Measurements from ENCODE around the gene WWOX.
"Not testable (repeated sequence)": the region's sequence is repeated elsewhere in the genome, so short reads cannot be mapped to it uniquely, and the experiment has no call there.

WWOX gene

DNA sequence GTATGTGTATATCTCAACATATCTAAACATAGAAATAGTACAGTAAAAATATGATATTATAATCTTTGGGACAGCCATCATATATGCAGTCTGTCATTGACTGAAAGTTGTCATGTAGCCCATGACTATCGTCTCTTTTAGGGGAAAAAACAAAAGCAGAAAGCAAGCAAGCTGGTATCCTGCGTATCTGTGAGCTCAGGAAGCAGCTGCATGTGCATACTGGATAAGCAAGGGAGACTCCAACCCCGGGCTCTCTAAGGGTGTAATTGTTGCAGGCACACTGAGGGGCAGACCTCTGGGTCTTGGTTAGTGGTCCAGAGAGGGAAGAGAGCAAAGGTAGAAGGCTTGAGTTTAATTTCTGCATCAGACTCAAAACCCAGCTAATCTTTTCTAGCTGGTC is 920.0 kb downstream of the WWOX start:
- DNase-seq (ENCODE audit: extremely low read depth in 1 of 2, low read depth in 1 of 2) = no peak

DNA sequence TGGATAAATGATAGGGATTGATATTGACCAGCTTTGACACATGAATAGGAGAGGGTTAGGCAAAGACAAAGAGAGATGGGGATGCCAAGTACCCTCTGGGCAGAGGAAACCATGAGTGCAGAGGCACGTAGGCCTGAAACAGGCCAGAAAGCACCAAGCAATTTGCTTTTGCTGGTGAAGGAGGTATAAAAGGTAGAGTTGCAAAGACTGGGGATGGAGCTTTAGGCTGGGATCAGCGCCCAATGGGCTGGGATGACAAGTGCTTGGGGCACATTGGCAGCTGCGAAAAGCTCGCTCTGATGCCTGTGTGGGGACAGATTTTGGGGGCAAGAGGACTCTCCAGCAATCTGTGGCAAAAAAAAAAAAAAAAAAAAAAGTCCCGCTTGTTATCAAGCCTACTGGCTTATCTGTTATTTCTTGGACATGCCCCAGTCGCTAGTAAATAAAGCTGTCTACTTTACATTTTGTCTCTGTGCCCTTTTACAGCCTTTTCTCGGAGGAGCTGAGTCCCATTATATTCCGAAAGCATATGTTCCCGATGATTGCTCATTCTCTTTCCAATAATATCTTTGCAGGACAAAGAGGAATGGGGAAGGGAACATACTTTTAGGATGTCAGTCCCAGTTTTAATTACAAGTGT is 922.7 kb downstream of the WWOX start:
- DNase-seq (ENCODE audit: extremely low read depth in 1 of 2, low read depth in 1 of 2) = no peak

DNA sequence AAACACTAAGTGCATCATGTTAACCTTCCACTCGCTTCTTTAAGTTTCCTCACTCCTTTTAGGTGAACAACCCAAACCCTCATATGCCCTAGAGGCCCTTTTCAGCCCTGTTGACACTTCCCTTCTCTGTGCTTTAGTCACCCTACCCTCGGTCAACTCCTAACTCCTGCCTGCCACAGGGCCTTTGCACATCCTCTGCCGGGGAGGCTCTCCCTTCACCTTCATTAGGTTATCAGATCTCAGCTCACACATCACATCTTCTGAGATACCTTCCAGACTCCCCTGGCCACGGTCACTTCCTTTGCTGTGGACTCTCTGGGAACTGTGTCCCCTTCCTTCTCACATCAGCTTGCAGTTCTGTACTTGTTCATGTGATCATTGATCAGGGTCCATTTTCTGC is 926.7 kb downstream of the WWOX start:
- DNase-seq (ENCODE audit: extremely low read depth in 1 of 2, low read depth in 1 of 2) = no peak

DNA sequence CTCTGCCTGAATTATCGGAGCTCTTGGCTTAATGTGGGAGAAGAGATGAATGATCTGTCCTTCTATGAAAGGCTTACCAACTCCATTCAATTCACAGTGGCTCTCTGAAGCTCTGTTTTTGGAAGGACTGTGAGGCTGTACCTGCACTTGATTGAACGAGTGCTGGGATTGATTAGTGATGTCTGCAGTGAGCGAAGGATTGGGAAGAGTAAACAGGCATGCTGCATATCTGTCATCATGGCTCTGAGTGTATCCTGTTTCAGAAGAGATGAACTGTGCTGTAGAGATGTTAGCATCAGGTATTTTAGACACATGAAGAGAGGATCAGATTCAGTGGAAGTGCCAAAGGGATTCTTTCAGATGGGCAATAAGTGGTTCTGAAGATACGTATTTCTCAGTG is 937.1 kb downstream of the WWOX start:
- DNase-seq (ENCODE audit: extremely low read depth in 1 of 2, low read depth in 1 of 2) = no peak

DNA sequence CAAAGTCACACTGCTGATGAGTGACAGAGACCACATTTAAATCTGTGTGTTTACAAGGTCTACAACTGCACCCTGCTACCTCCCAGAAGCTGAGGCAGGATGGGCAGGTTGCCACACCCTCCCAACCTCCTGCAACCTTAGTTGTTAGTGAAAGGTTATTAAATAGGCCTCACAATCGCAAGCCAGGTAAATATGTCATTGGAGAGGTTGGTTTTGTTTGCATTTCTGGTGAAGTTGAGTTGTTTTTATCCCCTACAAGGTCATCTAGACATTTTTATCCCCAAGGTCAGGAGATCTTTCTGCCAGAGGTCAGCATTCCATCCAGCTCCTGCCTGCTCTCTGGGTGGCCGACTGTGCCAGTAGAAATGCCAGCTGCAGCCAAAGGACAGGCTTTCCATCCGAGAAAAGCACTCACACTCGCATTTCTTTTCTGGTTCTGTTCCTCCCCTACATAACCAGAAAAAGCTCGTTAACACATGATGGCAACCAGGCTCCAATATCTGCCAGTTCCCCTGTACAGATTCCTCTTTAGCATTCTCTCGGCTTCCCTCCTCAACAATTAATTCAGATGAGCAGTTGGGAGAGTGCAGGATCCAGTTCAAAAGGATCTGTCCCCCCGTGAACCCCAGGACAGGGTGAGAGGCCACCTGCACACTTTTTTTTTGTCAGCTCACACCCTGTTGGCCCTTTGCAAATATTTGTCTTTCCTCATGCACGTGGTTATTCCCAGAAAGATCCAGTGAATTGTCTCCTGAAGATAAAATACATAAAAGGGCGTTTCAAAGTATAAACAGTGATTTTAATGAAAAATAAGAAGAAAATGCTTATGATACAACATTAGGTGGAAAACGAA is 938.3 kb downstream of the WWOX start:
- DNase-seq (ENCODE audit: extremely low read depth in 1 of 2, low read depth in 1 of 2) = no peak

DNA sequence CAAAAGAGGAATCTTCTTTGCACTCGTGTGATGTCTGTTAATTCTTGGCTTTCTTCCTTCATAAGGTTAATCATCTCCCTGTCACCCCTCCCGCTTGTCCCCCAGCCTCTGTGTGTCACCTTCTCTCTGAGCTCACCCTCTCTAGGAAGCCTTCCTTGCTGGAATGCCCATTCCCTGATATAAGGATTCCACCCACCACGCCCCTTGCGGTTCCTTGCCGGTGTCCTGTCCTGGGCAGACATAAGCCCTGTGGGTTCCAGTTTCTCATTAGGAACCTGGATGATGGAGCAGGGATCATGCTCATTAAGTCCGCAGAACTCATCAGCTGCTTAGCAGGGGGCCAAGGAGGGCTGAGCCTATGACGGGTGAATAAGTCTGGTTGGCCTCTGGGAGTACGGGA is 941.8 kb downstream of the WWOX start:
- no peak for DNase-seq (ENCODE audit: extremely low read depth in 1 of 2, low read depth in 1 of 2)

DNA sequence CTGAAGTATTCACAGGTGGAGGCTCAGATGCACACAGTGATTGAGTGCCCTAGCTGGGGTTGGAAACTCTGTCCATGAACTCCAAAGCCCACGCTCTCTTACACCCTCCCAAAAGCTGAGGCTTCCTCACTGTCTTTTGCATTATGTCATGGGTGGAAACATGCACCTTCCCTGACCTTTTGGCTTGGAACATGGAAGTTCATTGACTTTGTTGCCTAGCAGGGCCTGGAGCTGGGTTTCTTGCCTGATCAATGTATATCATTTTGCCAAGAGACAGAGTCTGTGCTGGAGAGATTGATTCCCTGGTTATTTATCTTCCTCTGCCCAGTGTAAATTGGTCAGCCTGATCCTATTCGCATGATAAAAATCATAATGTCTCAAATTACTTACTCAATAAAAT is 942.7 kb downstream of the WWOX start:
- DNase-seq (ENCODE audit: extremely low read depth in 1 of 2, low read depth in 1 of 2) = no peak

DNA sequence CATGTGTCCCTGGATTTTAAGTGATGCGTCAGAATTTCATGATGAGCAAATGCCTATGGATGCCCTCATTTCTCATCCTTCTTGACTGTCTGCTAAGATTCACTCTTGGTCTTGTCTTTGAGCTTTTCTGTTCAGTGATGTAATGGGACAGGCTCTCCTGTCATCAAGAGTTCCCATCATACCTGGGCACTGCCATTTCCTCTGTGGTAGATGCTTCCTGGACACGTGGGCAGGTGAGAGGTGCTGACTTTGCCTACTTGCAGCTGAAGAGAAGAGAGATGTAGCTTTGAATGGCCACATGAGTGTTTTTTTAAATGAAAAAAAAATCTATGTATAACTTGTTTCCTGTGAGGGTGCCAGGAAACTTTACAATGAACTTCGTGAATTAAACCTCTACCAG is 943.4 kb downstream of the WWOX start:
- peak in 1 of 2 donors; percentile 16 for DNase-seq (ENCODE audit: extremely low read depth in 1 of 2, low read depth in 1 of 2)

DNA sequence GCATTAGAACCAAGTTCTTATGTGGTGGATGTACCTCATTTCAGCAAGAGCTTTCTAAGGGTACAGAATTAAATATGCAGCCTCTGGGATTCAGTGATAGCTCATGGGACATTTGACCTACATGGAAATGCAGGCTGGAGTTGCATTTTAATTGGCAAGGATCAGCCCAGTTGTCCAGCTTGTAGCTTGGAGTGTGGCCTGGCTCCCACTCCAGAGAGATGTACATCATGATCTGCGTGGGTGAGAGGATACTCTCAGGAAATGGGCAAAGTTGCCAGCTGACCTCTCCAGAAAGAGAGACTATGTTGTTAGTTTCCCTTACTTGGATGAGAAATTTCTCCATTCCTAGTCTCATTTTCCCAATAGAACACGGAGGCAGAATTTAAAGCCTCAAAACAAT is 945.7 kb downstream of the WWOX start:
- no peak for DNase-seq (ENCODE audit: extremely low read depth in 1 of 2, low read depth in 1 of 2)

DNA sequence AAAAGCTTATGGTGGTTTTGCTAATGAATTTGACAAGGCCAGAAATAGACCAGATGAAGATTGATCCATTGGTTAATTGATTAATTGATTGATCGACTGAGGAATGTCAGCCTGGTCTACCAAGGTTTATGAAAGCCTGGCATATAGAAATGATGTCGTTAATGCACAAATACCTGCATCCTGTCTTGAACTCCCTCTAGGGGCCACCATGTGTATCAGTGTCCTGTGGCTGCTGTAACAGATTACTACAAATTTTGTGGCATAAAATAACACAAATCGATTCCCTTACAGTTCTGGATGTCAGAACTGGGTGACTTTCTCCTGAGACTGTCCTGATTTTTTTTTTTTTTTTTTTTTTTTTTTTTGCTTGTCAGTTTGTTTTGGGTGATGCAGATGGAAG is 947.9 kb downstream of the WWOX start:
- no peak for DNase-seq (ENCODE audit: extremely low read depth in 1 of 2, low read depth in 1 of 2)

DNA sequence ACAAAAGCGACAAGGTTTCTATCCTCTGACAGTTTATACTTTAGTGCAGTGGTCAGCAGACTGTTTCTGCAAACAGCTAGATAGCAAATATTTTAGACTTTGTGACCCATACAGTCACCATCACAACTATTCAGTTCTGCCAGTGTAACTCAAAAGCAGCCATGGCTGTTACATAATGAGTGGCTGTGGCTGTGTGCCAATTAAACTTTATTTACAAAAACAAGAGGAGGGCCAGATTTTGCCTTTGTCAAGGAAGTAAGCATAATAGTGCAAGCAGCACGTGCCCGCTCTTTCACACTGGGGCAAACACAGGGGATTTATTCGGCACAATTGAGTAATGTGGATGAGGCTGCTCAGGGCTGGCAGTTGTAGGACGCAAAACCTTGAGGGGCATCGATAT is 949.6 kb downstream of the WWOX start:
- DNase-seq (ENCODE audit: extremely low read depth in 1 of 2, low read depth in 1 of 2) = no peak

DNA sequence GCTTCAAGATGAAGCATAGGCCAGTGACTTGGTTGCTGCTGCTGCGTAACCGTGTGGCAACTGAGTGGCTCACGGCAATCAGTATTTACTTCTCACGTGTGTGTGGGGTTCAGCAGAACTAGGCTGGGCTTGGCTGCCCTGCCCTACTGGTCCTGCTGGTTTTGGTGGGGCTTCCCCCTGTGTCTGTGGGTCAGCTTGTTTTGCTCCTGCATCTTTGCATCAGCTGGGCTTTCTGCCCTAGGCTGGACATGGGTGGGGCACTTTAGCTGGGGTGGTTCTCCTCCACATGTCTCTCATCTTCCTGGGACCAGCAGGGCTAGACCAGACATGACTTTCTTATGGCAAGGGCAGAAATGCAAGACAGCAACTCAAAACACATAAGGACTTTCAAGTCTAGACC is 950.6 kb downstream of the WWOX start:
- DNase-seq (ENCODE audit: extremely low read depth in 1 of 2, low read depth in 1 of 2) = no peak

DNA sequence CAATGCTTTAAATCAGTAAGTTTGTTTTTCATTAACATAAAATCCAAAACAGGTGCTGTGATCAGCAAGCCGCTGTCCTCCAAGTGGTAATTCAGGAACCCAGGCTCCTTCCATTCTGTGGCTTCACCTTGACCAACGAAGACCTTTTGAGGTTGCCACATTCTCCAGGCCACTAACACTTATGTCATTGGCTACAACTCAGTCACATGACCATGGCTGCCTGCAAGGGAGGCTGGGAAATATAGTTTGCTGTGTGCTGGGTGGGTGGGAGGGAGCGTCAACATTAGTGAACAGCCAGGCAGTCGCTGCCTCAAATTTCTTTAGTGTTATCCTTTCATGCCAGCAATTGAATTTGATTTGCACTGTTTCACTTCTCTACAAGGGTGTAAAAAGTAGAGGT is 951.9 kb downstream of the WWOX start:
- DNase-seq (ENCODE audit: extremely low read depth in 1 of 2, low read depth in 1 of 2) = no peak

DNA sequence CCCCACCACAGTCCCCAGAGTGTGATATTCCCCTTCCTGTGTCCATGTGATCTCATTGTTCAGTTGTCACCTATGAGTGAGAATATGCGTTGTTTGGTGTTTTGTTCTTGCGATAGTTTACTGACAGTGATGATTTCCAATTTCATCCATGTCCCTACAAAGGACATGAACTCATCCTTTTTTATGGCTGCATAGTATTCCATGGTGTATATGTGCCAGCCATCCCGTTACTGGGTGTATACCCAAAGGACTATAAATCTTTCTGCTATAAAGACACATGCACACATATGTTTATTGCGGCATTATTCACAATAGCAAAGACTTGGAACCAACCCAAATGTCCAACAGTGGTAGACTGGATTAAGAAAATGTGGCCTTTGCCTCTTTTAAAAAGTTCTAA is 952.7 kb downstream of the WWOX start:
- not testable (repeated sequence) for DNase-seq (ENCODE audit: extremely low read depth in 1 of 2, low read depth in 1 of 2)

DNA sequence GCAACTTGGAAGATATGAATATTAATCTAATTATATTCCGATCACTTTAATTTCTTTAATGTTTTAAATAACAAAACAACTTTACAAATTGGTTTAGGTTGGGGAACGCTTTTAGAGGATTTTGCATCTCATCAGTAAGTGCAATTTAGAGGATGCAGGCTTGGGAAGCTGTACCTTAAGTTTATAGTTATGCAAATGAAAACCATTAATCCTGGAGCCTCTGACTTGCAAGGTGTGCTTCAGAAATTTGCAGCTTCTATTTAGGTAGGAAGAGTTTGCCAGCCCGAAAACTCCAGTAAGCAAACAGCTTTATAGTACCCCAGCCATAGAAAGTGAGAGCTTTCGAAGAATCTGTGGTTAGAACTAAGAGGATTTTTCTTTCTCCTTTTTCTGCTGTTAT is 954.1 kb downstream of the WWOX start:
- no peak for DNase-seq (ENCODE audit: extremely low read depth in 1 of 2, low read depth in 1 of 2)

DNA sequence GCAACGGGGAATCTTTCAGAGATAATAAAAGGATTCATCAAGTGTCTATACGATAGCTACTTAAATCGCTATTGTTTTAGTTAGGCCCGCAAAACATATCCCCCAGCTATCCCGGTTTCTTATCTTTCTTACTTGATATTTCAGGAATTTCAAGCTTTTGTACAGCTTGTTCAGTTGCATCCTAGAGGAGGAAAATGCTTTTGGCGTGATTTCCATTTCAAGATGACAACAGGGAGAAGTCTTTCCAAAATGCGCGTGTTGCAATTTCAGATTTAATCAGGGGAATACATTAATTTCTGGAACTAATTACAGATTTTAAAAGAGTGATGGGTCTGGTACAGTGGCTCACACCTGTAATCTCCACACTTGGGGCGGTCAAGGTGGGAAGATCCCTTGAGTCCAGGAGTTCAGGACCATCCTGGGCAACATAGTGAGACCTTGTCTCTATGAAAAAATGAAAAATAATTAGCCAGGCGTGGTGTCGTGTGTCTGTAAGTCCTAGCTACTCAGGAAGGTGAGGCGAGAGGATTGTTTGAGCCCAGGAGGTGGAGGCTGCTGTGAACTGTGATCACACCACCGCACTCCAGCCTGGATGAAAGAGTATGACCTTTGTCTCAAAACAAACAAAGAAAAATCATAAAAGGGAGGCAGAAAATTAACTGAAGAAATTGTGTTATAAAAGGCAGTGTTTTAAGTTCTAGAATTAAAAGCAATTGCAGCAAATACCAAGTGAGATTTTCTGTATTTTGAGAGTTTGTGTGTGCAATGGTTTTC is 954.9 kb downstream of the WWOX start:
- no peak for DNase-seq (ENCODE audit: extremely low read depth in 1 of 2, low read depth in 1 of 2)

DNA sequence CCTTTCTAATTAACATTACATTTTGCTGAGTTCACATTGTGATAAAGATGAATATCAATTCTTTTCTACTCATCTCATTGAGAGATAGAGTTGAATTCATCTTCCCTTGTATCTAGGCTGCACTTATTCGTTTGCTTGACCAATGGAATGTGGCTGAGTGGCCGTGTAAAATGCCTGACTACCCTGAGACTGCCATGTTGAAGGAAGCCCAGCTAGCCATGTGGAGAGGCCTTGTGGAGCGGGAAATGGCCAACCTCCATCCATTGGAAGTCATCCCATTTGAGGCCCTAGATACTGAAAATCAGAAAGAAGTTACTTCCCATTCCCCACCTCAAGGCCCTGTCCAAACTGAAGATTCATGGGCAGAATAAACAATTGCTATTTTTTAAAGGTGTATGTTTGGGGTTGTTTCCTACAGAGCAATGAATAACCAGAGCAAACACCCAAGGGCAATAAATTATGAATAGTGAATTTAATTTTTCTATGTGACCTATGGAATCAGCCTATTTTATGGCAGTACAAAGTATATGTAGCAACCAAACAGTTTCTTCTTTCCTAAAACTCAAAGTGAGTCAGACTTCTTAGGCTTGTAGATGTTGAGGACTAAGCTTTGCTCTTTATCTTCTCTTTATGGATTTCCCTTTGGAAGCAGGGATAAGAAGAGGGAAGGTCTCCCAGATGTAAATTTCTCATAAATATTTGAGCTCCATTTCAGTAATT is 956.0 kb downstream of the WWOX start:
- no peak for DNase-seq (ENCODE audit: extremely low read depth in 1 of 2, low read depth in 1 of 2)

DNA sequence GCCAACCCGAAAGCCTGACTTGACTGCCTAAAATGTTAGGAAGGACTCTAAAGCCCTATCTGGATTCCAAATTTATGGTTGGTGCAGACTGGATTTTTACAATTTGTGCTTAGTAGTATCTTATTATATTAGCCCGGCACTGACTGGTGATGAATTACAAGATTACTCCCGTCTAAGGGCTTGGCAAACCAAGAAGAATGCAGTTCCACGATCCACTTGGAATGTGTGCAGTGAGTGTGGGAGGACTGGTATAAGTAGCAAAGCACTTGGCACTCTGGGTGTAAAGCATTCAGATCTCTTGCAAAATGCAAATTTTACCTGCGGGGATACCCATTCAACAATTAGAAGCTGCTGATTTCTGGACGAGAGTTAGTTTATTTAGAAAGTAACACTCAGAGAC is 961.7 kb downstream of the WWOX start:
- DNase-seq (ENCODE audit: extremely low read depth in 1 of 2, low read depth in 1 of 2) = no peak

DNA sequence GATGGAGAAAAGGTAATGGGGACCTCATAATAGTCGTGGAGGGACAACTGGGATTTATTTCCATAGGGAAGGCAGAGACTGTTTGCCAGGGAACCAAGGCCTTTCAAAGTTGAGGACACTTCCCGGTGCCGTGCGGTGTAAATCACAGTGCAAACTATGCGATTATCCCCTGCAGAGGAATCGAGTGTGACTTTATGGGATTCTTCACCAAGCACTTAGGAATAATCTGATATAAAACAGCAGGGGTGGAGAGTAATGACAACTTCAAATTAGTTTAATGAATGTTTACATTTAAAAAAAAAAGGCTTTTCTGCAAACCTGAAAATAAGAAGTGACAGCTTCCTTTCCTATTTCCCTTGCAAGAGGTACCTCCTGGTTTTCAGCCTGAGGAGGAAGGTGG is 962.9 kb downstream of the WWOX start:
- DNase-seq (ENCODE audit: extremely low read depth in 1 of 2, low read depth in 1 of 2) = no peak

DNA sequence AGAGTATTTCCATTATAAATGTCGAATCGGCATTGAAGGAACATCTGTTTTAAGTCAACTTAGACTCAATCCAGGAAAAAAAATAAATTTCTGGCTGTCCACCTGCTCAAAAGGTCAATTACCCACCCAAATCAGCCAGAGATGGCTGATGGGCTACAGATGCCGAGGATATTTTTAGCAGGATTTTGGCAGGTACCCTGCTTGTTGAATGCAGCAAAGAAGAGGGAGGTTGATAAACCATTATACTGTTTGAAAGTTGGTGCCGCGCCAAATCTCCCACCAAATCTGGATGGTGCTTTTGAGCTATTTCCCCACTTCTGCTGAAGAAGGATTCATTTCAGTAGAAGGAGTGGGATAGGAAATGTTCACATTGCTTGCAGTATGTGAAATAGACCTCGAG is 963.4 kb downstream of the WWOX start:
- no peak for DNase-seq (ENCODE audit: extremely low read depth in 1 of 2, low read depth in 1 of 2)

DNA sequence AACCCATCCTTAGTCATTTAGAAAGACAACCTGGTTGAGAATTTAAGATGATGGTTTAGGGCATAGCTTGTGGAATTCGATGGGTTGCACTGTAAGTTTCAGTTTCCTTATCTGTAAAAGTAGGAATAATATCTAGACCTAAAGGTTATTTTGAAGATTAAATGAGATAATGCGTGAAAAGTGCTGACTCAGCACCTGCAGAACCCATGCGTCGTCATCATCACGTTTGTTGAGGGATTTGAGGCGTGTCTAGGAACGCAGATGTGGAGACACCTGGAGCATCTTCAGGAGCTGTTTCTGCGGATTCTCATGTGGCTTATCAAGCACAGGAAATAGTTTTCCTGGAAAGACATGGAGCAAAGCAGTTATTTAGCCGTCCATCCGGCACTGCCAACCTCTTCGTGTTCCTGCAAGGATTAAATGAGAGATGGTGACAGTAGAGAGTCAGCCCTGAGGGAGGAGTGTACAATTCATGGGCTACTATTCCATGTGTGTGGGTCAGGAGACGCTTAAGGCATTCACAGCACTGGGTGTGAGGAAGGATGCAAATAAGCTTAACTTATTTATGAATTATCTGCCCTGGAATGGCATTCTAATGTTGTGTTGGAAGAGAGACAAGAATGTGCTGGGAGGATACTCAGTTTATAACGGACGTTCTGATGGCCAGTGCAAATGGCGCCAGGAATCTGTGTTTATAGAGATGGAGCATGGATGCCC is 965.0 kb downstream of the WWOX start:
- no peak for DNase-seq (ENCODE audit: extremely low read depth in 1 of 2, low read depth in 1 of 2)

Measured in stimulated activated CD8-positive, alpha-beta memory T cell treated with anti-CD3 and anti-CD28 coated beads, Interleukin-7, amount 100 ng/mL, for 48 hours (primary cell).